GM21723 (cell line): ENCODE measurements around the gene OPCML.

Source experiments
- ATAC-seq: cut with Tn5 transposase; IDR thresholded peaks from one replicate; pipeline ENCODE4 v1.9.1; 2021; ENCODE audit warnings: mild to moderate bottlenecking, moderate library complexity; ENCODE audit not compliant: unreplicated experiment

OPCML gene

DNA sequence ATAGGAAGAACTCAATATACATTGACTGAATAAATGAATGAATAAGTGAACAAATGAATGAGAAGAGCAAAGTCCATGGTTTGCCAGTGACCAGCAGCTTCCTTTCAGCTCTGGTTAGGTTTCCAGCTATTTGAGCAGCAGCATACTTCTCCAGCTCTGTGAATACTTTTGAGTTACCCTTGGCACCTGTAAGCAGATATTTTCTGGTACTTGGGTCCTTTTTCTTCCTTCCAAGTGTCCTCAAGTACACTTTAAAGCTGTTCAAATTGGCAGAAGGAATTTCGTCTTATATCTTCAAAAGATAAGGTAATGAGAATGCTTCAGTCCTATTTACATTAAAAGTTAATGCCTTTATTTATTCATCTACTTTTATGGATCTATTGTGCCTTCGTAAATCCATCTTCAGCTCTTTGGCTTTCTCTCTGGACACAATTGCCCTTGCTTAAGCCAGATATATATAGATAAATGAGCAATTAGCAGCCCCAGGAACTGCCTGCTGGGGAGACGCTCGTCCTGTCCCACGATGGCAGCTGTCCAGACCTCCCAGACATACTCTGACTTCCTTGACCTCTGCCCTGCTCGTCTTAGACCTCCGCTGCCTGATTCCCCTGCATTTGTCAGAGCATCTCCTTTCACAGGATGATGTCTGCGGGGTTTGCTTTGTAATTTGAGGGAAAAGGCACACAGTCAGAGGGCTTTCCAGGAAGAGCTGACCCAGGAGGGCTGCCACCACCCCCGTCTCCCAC, 926.3 kb downstream of the OPCML start:
- ATAC-seq, result no peak

DNA sequence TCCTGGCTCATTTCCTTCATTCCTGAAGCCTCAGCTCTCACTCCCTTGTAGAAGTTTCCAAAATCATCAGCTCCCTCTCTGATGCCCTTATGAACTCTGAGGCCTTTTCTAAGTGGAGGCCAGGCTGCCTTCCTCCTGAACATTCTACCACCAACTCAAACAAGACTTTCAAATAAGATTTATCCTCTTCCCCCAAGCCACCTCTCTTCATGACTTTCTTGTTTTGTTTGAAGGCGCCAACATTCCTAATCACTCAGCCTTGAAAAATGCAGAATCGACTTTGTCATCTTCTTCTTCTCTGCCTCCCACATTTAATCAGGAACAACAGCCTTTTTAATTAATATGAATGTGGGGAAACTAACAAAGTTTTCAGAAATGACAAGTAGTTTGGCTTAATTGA, 927.9 kb downstream of the OPCML start:
- ATAC-seq, result no peak

DNA sequence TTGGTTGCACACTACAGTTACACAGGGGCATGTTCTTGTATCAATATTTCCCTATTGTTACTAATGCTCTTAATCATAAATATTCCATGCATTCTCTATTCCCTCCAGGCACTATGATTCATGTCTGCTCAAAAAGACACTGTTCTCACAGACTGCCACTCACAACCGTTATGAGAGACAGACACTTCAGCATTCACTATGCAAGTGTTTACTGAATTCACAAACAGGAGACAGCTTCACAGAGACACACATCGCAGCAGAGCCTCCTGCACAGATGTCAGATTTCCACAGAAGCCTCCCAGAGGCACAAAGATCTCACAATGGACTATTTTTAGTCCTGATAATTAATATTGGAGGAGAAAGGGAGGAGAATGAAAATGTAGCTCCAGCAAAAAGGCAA, 930.4 kb downstream of the OPCML start:
- ATAC-seq, result no peak

DNA sequence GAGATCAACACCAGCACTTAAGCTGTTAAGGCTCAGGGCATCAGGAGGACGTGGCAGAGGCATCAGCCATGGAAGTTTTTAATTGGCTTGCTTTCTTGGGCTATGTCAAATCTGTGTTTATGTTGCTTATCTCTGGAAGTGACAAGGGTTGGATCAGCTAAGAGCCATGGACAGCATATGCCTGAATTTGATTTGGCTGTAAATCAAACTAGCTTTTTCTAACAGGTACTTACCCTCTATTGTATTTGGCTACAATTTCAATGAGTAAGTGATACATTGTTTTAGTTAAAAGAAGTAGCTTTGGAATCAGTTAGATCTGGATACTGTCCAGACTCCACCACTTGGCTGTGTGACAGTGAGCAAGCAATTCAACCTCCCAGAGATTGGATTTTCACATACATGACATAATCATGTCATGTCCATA, 936.6 kb downstream of the OPCML start:
- no peak for ATAC-seq

DNA sequence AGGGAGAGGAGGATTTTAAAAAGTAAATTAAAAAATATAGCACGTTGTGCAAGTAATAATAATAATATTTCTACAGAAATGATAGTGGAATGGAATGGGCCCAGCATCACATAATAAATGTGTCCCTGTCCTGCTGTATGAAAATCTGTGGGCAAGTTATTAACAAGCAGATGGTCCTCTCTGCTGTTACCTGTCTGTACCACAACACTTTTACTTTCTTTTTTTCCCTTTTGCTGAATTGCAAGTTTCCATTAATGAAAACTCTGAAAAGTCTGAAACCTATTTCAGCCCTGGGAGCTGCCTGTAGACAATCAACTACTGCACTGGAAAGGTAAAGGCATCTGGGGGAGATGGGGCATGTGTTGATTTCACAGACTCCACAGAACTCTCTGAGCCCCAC, 937.1 kb downstream of the OPCML start:
- no peak for ATAC-seq

DNA sequence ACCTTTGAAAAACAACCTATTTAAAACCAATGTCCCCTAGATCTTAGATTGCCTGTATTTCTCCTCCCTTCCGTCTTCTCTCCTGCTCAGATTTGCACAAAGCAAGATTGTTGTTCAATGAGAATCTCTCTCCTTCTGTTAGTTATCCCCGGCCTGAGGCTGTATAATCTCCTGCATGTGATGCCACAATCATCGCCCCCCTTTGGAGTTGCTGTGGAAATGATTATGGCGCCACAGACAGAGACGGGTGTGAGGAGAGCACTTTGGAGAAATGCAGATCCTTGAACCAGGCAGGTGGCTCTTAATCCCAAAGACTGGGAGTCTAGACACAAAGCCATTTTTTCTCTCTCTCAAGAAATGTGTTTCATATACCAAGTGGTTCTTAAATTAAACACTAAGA, 941.3 kb downstream of the OPCML start:
- no peak for ATAC-seq

DNA sequence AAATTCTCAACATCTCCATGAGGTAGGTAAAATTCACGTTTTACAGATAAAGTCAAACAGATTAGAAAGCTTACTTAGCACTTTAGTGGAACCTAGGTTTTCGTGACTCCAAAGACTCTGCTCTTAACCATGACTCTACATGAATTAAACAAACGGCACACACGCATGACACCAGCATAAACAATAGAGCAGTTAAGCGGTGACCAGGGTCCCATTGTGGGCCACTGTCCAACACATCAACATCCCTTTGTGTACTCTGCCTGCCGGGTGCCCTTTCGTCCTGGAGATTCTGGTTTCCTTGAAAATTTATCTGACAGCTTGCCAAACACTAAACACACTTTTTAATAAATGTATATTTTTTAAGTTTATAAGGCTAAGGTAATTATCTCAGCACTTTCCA, 941.7 kb downstream of the OPCML start:
- no peak for ATAC-seq

DNA sequence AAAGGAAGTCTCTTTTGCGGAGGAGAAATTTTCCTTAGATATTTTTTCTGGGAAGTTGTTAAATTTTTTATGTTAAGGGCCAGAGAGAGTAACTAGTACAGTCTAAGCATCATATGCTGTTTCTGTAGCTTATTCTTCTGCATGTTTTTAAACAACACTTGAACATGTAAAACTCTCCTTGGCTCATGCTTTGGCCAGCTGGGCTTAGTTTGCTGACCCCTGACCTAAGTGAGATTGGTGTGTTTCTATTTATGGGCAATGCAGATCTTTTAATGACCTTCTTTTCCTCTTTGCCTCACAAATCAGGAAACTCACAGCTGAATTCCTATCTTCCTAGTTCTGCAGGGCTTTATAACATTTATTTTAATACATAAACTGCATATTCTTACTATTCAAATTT, 942.5 kb downstream of the OPCML start:
- ATAC-seq, result no peak

DNA sequence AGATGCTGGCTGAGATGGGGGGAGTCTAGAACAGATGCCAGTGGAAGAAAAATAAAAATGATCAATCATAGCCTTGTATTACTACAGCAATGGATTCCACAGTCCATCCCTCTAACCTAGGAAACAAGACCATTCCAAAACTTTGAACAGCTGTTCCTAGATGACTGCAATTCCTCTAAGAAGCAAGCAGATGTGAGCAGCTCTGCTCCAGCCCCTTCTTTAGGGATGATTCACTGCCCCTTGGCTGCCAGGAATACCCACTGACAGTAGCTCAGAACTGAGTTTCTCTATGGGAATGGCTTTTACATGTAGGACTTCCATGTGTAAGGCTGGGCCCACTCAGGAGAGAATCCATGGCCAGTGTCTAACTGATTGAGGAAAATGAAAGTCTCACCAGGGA, 943.9 kb downstream of the OPCML start:
- no peak for ATAC-seq

DNA sequence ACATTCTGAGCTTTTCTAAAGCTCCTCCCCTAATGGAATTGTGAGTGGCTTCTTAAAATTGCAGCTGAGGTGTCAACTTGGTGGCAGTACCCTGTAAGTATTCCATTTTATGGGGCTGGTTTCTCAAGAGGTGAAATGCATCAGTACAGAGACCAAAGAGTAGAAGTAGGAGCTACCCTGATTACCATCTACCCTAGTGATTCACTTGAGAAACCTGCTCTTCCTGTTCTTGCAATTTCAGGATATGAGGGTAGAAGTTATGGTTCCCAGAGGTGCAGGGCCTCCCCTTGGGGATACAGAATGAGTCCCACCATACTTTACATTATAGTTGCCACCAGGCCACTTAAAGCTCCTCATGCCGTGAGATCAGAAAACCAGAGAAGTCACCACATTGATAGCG, 944.6 kb downstream of the OPCML start:
- ATAC-seq, result no peak

DNA sequence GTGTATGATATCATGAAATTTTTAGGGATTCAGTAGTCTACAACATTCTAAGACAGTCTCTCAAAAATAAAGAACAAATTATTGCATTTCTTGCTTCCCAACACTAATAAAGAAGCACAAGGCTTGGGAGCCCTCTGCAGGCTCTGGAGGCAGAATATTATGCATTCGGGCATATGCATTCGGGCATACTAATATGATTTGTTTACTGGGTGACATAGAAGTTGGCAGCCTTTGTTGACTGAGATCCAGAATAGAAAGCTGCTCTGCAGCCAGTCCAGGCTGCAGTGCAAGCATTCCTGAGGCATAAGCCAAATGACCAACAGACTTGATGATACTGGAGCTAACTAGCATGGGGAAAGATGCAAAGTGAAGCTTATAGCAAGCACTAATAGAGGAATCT, 945.5 kb downstream of the OPCML start:
- ATAC-seq, result no peak

DNA sequence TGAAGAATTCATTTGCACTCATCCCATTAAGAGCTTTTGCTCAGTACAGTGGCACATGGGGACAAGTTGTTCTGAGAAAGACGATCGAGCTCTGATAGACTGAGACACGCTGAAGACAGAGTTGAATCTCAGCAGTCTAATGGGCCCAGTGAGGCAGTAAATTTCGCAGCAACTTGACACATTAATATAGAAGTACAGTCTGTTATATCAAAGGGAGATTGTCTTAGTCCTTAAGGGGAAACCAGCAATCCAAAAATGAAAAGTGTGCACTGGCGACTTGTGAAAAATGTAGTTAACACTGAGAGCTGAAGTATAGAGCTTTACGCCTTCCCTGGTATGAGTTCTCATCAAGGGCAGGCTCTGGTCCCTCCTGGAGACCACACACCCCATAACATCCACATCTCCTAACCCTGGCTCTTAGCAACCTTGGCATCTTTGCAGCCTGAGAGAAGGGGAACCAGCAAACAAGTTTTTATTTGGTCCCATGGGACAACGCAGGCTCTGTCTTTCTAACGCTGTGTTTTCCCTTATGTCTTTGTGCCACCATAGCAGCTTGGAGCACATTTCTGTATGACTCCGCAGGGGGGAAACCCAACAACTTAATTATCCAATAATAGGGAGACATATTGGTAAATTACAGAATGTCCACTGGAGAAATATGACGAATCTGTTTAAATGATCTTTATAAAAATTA, 952.5 kb downstream of the OPCML start:
- ATAC-seq, result no peak

DNA sequence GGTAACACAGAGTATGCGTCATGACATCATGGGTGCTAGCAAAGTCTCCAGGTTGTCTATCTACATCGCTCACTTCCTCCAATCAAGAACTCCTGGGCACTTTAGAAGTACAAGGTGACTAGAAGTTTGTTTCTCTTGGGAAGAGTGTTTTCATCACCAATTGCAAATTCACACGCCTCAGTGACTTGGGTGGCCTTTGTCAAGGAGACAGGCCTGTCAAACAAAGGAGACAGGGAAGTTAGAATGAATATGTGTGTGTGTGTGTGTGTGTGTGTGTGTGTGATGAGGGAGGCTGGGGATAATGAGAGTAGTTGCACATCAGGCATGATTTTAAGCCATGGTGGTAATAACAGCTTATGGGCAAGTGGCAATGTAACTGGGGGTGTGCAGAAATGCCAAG, 953.2 kb downstream of the OPCML start:
- no peak for ATAC-seq

DNA sequence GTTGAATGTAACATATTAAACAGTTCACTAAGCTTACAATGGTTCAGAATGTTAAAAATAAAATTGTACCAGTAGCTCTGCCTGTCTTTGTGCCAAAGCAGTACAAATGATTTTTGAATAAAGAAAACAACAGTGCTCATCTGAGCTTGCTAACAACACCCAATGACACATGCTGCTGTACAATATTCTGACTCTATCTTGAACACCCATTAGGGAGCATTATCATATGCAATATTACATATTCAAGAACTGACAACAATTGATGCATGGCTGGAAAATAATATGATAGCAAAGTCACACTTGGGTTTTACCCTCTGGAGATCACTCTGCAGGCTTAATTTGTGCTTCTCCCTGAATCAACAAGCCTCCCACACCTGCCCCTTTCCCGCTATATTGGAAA, 953.7 kb downstream of the OPCML start:
- ATAC-seq, result no peak

DNA sequence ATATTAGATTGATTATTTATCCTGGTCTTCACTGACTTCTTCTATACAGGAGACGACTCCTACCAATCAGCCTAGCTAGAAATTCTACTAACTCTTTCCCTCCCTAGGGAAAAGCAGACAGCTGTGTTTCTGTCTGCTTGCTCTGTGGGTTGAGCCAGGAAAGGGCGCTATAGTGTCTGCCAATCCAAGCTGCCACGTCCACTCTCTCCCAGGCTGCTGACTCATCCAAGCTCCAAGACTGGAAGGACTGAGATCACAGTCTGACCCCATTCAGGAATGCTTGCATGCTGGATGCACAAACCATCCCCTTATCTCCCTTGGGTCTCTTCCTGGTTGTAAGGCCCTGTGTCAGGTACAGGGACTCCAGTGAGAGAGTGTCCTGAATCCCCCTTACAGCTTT, 955.6 kb downstream of the OPCML start:
- no peak for ATAC-seq

DNA sequence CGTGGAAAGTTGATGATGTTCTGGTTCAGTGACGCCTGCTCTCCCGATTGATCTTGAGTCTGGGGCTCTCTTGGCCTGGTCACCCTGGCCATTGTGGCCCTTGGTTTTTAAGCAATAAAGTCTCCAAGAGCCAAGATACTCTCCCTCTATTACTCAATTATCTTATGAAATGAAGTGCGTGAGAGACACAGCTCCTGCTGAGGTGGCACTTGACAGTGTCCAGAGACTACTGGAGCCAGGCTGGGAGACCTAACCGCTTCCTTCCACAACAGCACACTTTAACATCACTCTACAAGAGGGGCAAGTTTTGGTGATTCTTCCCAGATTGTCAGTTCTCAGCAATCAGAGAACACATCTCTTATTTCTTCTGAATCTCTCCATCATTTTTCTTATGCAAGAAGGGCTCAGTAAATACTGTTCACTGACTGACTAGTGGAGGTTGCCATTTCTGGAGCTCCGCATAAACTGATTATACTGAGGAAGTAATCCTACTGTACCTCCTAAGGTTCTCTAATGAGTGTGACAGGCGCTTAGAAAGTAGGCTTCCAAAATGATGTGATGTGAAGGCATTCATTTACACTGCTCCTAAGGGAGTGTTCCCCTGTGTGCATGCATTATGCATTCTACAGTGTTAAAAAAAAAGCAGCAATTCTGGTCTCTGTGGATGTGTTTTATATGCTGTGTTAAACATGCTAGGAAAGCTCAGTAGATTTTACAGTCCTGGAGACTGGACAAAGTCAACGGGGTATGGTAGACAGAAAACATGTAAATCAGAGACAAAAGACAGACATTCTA, 968.0 kb downstream of the OPCML start:
- no peak for ATAC-seq

DNA sequence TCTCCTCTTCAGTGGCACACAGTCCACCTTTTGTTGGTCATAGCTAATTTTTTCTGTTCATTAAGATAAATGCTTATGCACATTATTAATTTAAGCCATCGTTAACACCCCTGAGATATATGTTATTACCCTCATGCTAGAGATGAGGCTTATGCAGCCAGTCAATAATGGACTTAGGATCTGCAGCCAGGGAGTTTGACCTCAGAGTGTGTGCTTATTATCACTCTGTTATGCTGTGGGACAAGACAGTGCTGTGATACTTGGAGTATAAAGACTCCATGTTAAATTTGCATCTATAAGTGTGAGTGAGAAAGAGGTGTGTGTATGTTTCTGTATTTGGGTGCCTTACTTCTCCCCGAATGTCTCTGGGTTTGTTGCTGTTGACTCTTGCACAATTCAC, 969.3 kb downstream of the OPCML start:
- no peak for ATAC-seq

DNA sequence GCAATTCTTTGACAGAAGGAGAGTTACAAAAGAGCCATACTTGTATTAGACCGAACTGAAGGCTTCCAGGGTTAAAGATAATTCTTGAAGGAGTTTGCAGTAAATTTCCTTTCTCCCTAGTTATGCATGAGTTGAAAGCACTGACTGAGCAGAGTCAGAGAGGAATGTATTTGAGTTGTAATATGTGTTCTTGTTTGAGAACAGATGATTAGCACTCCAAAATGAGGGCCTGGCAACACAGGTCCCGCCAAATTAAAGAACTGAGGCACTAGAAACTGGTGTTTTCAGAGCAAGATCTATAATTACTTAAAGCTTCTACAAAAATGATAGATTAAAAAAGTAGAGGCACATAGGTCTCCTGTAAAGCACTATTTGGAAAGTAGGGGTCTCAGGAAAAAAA, 970.4 kb downstream of the OPCML start:
- ATAC-seq, result no peak

DNA sequence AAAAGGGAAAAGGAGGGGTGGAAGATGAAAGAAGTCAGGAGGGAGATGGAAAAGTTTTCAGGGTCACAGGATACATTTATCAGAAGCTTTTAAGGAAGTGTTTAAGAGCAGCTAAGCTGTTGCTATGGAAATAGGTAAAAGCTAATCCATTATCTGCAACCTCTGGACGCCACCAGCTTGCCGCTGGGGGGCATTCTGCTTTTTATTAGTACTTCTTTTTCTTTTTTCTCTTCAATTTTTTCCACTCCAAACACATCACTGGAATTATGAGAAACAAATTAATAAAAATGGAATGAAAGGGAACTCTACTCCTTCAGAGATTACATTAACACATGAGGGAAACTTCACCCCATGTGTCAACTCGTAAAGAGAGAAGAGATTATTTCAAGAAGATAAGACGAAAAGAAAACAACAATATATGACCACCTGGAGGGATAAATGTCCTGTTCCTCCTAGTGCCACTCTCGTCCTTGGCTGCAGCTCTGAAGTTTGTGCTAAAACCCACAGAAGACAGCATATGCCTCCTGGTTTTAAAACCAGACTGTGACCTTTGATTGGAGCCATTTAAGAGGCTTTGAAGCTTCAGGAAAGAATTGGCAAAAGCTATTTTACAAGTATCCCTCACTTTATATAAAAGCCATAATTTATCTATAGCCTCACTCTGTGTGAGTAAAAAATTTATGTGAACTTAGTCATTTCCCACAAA, 972.8 kb downstream of the OPCML start:
- ATAC-seq, result no peak

DNA sequence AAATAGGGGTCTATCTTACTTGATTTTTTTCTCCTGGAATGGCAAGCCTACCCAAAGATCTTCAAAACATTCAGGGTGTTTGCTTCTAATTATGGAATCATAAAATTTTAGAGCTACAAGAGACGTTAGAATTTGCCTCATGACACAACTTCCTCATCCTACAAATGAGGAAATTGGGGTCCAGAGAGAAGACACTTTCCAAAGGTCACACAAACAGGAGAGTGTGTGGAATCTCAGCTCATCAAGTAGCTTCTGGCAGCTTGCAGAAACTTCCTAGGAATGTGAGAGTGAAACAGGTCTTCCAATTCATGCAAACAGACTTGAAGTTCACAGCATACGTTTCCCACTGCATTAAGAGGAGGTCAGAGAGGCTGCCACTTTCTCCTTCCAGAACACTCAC, 976.0 kb downstream of the OPCML start:
- no peak for ATAC-seq

DNA sequence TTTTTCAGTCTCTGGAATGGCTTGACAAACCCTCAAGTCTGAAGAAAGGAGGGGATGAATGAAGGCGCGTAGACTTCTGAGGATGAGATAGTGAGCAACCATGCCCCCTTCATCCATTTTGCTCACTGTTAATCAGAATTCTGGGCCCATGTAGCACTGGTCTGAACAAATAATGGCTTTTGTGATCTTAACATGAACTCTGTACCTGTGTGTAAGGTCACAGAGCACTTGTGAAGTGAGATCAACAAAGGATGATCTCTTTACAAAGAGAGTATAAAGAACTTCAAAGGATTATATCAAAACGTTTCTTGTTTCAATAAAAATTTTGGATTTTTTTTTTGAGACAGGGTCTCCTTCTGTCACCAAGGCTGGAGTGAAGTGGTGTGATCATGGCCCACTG, 976.7 kb downstream of the OPCML start:
- ATAC-seq, result no peak
